ENCODE measurements around the gene DHX9. TPM values are rescaled to one million over a fixed set of nuclear protein-coding genes. Genes with fewer than 3 reads are reported as not detected.

DHX9 gene
- polyA plus RNA-seq (ENCODE audit: low read depth in 6 of 6), result 100 to 1,000 TPM in 3 of 6 donors, 10 to 100 TPM in 3; 84.6 to 109 (median 98.8) TPM

DNA sequence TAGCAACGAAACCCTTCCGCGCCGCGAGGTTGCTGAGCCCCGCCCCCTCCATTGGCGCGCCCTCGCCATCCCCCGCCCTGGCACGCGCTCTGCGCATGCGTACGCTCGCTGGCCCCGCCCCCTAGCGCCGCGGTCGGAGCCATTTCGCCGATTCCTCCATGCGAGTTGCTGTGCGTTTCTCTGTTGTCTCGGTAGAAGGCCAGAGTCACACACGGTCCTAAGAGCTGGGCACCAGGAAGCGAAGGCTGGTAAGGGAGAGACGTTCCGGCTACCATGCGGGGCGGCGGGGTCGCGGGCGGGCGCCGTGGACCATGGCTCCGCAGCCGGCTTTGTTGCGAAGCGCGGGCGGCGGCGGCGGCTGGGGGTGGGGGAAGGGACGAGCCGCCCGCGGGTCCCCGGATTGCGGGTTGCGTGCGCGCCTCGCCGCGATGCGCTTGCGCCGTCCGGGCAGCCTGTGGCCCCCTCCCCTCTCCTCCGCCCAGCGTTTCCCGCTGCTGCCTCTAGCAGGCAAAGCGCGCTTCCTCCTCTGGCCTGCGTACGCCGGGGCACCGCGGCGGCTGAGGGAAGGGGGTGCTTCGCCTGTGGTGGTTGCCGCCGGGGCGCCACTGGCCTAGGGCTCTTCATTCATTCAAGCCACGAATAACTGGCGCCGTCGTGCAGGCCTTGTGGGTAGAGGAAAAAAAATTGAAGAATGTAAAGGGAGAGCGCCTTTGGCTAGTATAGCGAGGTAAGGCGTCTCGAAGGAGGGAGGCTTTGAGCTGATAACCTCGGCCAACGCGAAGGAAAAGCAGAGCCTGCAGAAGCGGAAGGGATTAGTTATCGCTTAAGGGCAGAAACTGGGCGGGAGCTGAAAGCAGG lies at the start of gene DHX9:
DHX9 (plus strand) TSS at position 139 of the 858 bp plus-strand sequence. CDS start 3,220 bp downstream, outside the sequence.
- Mint-ChIP-seq H3K4me3 (peak within 1 kb of the TSS; percentile 94 to 99 (median 98)), H3K9me3 (no peaks in the 10 kb centered on the region), H3K36me3 (peaks cover 0 to 10% of the 10 kb centered on the region in 2 donors), H3K27me3 (no peaks in the 10 kb centered on the region), H3K4me1 (peaks cover 29 to 46% (median 43%) of the 10 kb centered on the region in 3 donors), H3K27ac (peak within 1 kb of the TSS; percentile 91 to 99 (median 98))
- DNase-seq (peak; percentile 95), ATAC-seq (ENCODE audit: low read depth in 2 of 2) (peak; percentile 85 to 87)

GRCh38 chr1:182791281-182792179 lies 47.6 kb upstream of the DHX9 start:
- peak overlapping the region in 4 of 8 donors; percentile 21 to 93 (median 72) for H3K4me3 Mint-ChIP-seq
- H3K9me3 Mint-ChIP-seq, result no peaks in the 10 kb centered on the region
- DNase-seq (no peak), ATAC-seq (ENCODE audit: low read depth in 2 of 2) (no peak)
- H3K4me1 Mint-ChIP-seq, result peaks cover 13 to 22% (median 16%) of the 10 kb centered on the region in 3 donors
- H3K27ac Mint-ChIP-seq, result no peak overlapping the region
- no peaks in the 10 kb centered on the region for H3K36me3 Mint-ChIP-seq
- H3K27me3 Mint-ChIP-seq, result peaks cover 18 to 19% (median 18%) of the 10 kb centered on the region in 3 donors

DNA sequence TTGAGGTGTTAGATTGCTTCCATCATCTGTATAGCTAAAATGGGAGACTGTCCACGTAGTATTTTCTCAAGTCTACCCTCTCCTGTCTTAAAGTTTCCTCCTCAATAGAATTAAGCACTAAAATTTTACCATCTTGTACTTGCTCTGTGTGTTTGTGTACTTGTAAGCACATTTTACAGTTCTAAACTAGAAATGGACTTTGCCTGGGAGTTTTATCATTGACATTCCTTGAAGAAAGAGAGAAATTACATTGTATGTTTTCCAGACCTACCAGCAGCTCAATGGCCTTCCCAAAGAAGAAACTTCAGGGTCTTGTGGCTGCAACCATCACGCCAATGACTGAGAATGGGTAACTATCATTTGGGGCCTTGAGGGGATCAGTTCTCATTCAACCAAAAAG lies 45.1 kb upstream of the DHX9 start:
- H3K4me3 Mint-ChIP-seq, result no peak overlapping the region
- ATAC-seq (ENCODE audit: low read depth in 2 of 2) (no peak), DNase-seq (no peak)
- H3K27ac Mint-ChIP-seq, result no peak overlapping the region
- no peaks in the 10 kb centered on the region for H3K9me3 Mint-ChIP-seq
- H3K4me1 Mint-ChIP-seq, result peaks cover 9 to 17% (median 16%) of the 10 kb centered on the region in 3 donors
- no peaks in the 10 kb centered on the region for H3K36me3 Mint-ChIP-seq
- peaks cover 18 to 25% (median 19%) of the 10 kb centered on the region in 3 donors for H3K27me3 Mint-ChIP-seq

DNA sequence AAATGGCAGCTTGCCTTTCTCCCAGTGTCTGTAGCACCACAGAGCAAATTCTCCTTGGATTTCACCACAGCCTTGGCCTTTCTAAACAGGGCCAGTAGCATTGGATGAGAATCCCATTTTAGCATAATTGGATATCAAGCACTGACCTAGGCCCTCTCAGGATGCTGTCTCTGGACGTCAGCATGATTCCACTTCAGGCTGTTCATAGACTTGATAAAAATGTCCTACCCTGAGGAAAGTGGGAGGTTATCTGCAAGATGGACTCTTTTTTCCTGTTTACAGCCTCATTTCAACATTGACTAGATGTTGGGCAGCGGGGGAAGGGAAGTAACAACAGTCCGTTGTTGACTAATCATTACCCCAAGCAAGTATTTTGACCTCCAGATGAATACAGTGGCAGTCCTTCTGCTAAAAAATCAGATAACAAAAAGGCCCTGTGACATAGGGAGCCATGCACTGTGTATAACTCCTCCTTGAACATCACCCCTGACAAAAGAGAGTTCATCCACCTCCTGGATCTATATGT lies 44.4 kb upstream of the DHX9 start:
- DNase-seq (no peak), ATAC-seq (ENCODE audit: low read depth in 2 of 2) (no peak)
- peaks cover 18 to 25% (median 19%) of the 10 kb centered on the region in 3 donors for H3K27me3 Mint-ChIP-seq
- peaks cover 8 to 15% (median 11%) of the 10 kb centered on the region in 3 donors for H3K4me1 Mint-ChIP-seq
- H3K4me3 Mint-ChIP-seq, result no peak overlapping the region
- no peaks in the 10 kb centered on the region for H3K9me3 Mint-ChIP-seq
- no peaks in the 10 kb centered on the region for H3K36me3 Mint-ChIP-seq
- no peak overlapping the region for H3K27ac Mint-ChIP-seq

DNA sequence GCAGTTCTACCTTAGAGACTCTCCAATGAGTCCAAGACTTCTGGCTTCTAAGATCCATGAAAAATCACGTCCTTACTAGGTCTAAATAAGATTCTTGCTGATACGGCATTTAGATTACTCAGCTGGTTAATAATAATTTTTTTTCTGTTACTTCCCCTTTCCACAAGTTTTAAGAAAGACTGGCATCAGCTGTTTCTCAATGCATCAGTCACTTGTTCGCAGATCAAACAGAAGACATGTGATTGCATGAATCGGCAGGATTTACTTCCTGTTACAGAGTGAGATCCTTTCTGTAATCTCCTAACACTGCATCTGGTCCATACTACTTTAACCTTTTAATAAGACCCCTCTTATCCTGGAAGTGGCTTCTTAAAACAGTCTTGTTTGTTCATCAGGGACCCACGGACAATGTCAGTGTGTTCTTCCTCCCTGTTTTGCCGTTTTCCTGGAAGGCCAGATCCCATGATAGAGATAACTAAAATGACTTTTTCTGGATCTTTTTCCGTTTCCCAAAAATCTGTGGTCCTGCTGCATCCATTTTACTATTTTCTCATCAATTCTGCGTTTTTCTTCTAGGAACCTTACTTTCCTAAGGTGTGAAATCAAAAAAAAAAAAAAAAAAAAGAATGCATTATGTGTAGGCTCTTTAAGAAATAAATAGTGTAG lies 43.5 kb upstream of the DHX9 start:
- ATAC-seq (ENCODE audit: low read depth in 2 of 2) (peak; percentile 76 to 92), DNase-seq (peak; percentile 38)

GRCh38 chr1:182802006-182802803 lies 36.9 kb upstream of the DHX9 start:
- H3K9me3 Mint-ChIP-seq, result no peaks in the 10 kb centered on the region
- ATAC-seq (ENCODE audit: low read depth in 2 of 2) (no peak), DNase-seq (no peak)
- peaks cover 0 to 6% (median 0%) of the 10 kb centered on the region in 3 donors for H3K27me3 Mint-ChIP-seq
- H3K4me1 Mint-ChIP-seq, result no peaks in the 10 kb centered on the region
- H3K27ac Mint-ChIP-seq, result no peak overlapping the region
- H3K4me3 Mint-ChIP-seq, result no peak overlapping the region
- peaks cover 0 to 3% of the 10 kb centered on the region in 2 donors for H3K36me3 Mint-ChIP-seq

More for the DNA sequence above, 43.5 kb upstream of the DHX9 start:
- Mint-ChIP-seq H3K27me3 (peaks cover 17 to 25% (median 19%) of the 10 kb centered on the region in 3 donors), H3K4me3 (no peak overlapping the region), H3K9me3 (no peaks in the 10 kb centered on the region), H3K27ac (no peak overlapping the region), H3K4me1 (peaks cover 4 to 8% (median 6%) of the 10 kb centered on the region in 3 donors), H3K36me3 (no peaks in the 10 kb centered on the region)

GRCh38 chr1:182803846-182804245 lies 35.3 kb upstream of the DHX9 start:
- peaks cover 0 to 3% (median 0%) of the 10 kb centered on the region in 3 donors for H3K27me3 Mint-ChIP-seq
- peaks cover 0 to 5% of the 10 kb centered on the region in 2 donors for H3K36me3 Mint-ChIP-seq
- no peak overlapping the region for H3K4me3 Mint-ChIP-seq
- H3K27ac Mint-ChIP-seq, result no peak overlapping the region
- no peak for DNase-seq
- H3K4me1 Mint-ChIP-seq, result no peaks in the 10 kb centered on the region
- no peaks in the 10 kb centered on the region for H3K9me3 Mint-ChIP-seq
- ATAC-seq (ENCODE audit: low read depth in 2 of 2), result no peak

- Mint-ChIP-seq H3K4me1 (no peaks in the 10 kb centered on the region), H3K4me3 (no peak overlapping the region), H3K27me3 (peaks cover 0 to 3% (median 0%) of the 10 kb centered on the region in 3 donors), H3K36me3 (peaks cover 0 to 5% of the 10 kb centered on the region in 2 donors), H3K27ac (no peak overlapping the region), H3K9me3 (no peaks in the 10 kb centered on the region)
- DNase-seq (no peak), ATAC-seq (ENCODE audit: low read depth in 2 of 2) (no peak)
These were observed 33.0 kb upstream of the DHX9 start for GRCh38 chr1:182806015-182806678.

- no peak for DNase-seq
- no peak overlapping the region for H3K27ac Mint-ChIP-seq
- peaks cover 0 to 5% of the 10 kb centered on the region in 2 donors for H3K36me3 Mint-ChIP-seq
- H3K27me3 Mint-ChIP-seq, result peaks cover 0 to 3% (median 0%) of the 10 kb centered on the region in 3 donors
- ATAC-seq (ENCODE audit: low read depth in 2 of 2), result no peak
- H3K4me3 Mint-ChIP-seq, result no peak overlapping the region
- H3K4me1 Mint-ChIP-seq, result no peaks in the 10 kb centered on the region
- no peaks in the 10 kb centered on the region for H3K9me3 Mint-ChIP-seq
These were observed 31.2 kb upstream of the DHX9 start for GRCh38 chr1:182807907-182808306.

DNA sequence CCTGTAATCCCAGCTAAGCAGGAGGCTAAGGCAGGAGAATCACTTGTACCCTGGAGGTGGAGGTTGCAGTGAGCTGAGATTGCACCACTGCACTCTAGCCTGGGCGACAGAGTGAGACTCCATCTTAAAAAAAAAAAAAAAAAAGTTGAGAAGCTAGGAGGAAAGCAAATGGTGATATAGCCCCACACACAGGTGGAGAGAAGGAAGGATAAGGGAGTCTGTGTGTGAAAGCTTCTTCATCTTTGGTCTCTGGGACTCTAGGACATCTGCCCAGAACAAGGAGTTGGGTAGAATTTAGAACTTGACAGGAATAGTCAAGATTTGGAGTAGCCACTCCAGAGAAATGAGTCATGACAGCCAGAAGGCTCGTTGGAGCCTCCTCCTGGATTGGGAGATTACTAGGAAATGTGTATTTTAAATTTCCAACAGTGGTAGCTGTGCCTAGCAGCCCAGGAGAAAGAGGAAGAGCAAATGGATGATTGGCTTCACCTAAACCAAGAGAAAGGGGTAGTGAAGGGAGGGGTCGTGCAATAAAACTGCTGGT lies 29.7 kb upstream of the DHX9 start:
- ATAC-seq (ENCODE audit: low read depth in 2 of 2), result no peak
- Mint-ChIP-seq H3K4me1 (no peaks in the 10 kb centered on the region), H3K9me3 (no peaks in the 10 kb centered on the region), H3K27ac (no peak overlapping the region), H3K27me3 (peaks cover 0 to 3% (median 0%) of the 10 kb centered on the region in 3 donors), H3K4me3 (no peak overlapping the region), H3K36me3 (peaks cover 0 to 5% of the 10 kb centered on the region in 2 donors)
- DNase-seq, result no peak

DNA sequence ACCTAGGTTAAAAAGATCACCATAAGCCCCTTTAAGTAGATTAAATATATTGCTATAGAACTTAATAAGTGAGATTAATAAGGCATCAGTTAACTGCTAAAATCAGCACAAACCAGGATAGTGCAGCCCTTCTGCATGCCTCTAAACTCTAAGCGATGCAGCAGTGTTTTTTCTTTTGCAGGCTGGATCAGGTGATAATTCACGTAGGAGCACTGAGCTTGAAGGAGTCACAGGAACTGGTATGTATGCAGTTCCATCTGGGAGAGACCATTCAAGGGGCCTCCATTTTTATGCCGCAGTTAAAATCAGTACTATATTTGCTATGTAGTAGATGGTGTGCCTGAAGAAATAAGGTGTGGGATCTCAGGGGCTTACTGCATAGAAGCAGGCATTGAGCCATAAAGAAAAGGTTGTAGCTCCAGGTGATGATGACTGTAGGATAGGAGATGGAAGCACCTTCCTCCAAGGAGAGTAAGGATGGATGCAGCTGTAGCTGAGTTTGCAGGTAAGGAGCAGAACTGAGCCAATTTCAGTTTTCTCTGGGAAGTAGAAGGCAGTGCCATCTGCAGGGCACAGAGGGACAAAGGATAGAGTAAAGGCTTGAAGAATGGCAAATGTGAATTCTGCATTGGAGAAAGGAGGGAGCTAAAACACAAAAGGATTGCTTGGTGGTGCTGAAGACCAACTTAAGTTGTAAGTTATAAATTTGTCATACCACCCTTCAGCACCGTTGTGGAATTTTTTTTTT lies 27.0 kb upstream of the DHX9 start:
- ATAC-seq (ENCODE audit: low read depth in 2 of 2), result no peak
- Mint-ChIP-seq H3K4me3 (no peak overlapping the region), H3K9me3 (no peaks in the 10 kb centered on the region), H3K4me1 (no peaks in the 10 kb centered on the region), H3K27me3 (peaks cover 0 to under 1% (median 0%) of the 10 kb centered on the region in 3 donors), H3K27ac (peak overlapping the region in 2 of 6 donors; percentile 14 to 45), H3K36me3 (peaks cover 6 to 7% of the 10 kb centered on the region in 2 donors)
- DNase-seq, result no peak

Measured in naive B cell (primary cell).